LNCAP (cell line): ENCODE data around the gene MAP3K14.

Experiments used
- CTCF ChIP-seq: fragments of 450-650 bp; IDR thresholded peaks from 2 replicates; pipeline ENCODE4 v1.5.1; 2017; ENCODE audit warnings: mild to moderate bottlenecking

MAP3K14 gene

DNA sequence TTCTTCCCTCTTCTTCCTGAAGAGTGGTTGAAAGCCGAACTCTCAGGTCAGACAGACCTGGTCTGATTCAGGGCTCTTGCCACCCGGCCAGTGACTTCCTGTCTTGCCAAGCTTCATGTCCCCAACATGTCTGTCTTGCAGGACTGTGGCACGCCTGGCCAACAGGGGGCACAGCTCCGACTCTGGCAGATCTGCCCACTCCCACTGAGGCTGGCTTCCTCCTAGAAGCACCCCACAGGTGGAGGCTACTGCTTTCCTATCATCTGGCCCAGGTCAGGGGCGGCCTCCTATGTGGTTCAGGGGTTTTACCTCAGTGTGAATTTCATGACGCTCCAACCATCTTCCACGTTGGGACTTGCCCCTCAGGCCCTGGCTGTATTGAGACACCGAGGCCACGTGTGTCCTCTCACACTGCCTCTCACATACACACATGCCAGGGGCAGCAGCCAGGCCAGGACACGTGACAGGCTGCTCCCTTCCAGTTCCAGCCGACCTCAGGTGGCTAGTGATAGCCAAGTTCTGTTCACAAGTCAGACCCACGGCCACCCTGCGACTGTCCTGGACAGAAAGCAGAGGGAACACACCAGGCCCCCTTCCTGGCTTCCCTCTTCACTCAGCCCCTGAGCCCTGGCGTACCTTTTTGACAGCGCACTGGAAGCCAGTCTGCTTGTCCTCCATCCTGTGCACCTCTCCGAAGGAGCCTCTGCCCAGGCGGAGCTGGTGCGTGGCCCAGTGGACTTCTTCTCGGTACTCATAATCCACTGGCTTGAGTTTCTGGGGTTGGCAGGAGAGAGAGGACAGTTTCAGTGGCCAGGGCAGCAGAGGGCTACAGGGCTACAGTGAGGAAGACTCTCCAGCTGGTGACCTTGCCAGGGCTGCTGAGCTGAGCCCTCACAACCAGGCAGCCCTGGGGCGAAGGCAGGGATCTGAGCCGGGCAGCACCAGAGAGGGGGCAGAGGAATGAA lies 32.4 kb downstream of the MAP3K14 start:
- TF ChIP-seq CTCF, result no peak; the same call in 1 of the 2 replicates

GRCh38 chr17:45283711-45284110 lies 33.1 kb downstream of the MAP3K14 start:
- TF ChIP-seq CTCF, result no peak

GRCh38 chr17:45282683-45283644 lies 33.9 kb downstream of the MAP3K14 start:
- no peak for TF ChIP-seq CTCF

DNA sequence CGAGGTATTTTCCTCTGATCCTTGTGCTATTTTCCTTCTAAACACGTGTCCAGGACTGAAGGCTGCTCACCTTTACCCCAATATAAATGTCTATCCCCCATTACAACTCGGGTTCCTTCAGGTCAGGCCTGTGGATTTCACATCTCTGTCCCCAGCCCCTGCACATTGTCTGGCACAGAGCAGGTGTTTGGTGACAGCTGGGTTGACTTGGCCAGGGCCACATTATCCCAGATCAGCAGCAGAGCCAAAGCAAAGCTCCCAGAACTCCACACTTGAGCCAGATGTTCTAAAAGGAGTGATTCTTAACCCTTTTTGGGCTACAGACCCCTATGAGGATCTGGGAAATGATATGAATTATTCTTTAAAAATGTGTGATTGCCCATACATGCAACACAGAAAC lies 36.9 kb downstream of the MAP3K14 start:
- no peak for TF ChIP-seq CTCF

GRCh38 chr17:45277992-45278391 lies 38.8 kb downstream of the MAP3K14 start:
- TF ChIP-seq CTCF, result no peak

- peak; percentile 85 for TF ChIP-seq CTCF
Measured at GRCh38 chr17:45277216-45277849, 39.5 kb downstream of the MAP3K14 start.

- TF ChIP-seq CTCF, result no peak
Measured at GRCh38 chr17:45276031-45276430, 40.8 kb downstream of the MAP3K14 start.
